Activated naive CD4-positive, alpha-beta T cell treated with anti-CD3 and anti-CD28 coated beads, Interleukin-2, amount 50 U/mL, for 24 hours (primary cell): ENCODE measurements around the gene POU2F1.
"Not testable (repeated sequence)": the region's sequence is repeated elsewhere in the genome, so short reads cannot be mapped to it uniquely, and the experiment has no call there.

Experiments
- H3K27ac Mint-ChIP-seq: one replicate; pipeline ENCODE4 v1.8.0; 2021; ENCODE audit warnings: mild to moderate bottlenecking, mixed read lengths
- H3K27me3 Mint-ChIP-seq: one replicate; pipeline ENCODE4 v1.8.0; 2021; ENCODE audit warnings: mixed read lengths
- H3K36me3 Mint-ChIP-seq: one replicate; pipeline ENCODE4 v1.8.0; 2021; ENCODE audit warnings: mixed read lengths
- H3K4me1 Mint-ChIP-seq: one replicate; pipeline ENCODE4 v1.8.0; 2021; ENCODE audit warnings: mixed read lengths
- H3K4me3 Mint-ChIP-seq: one replicate; pipeline ENCODE4 v1.8.0; 2021; ENCODE audit warnings: mild to moderate bottlenecking, mixed read lengths
- H3K9me3 Mint-ChIP-seq: one replicate; pipeline ENCODE4 v1.8.0; 2021; ENCODE audit warnings: mixed read lengths

The POU2F1 gene

GRCh38 chr1:167219646-167220536 is 795 bp upstream of the POU2F1 start:
- Mint-ChIP-seq H3K36me3 (no peaks in the 10 kb centered on the region), H3K27ac (peak overlapping the region; percentile 98), H3K4me1 (peaks cover 35% of the 10 kb centered on the region), H3K4me3 (peak overlapping the region; percentile 99), H3K27me3 (no peaks in the 10 kb centered on the region), H3K9me3 (no peaks in the 10 kb centered on the region)

GRCh38 chr1:167221126-167221737 is 546 bp downstream of the POU2F1 start:
- H3K4me1 Mint-ChIP-seq, result peaks cover 49% of the 10 kb centered on the region

GRCh38 chr1:167221738-167222610 is 1.3 kb downstream of the POU2F1 start:
- peaks cover 53% of the 10 kb centered on the region for H3K4me1 Mint-ChIP-seq
- H3K27me3 Mint-ChIP-seq, result no peaks in the 10 kb centered on the region

More at GRCh38 chr1:167221126-167221737, 546 bp downstream of the POU2F1 start:
- H3K4me3 Mint-ChIP-seq, result peak overlapping the region; percentile 99
- H3K27ac Mint-ChIP-seq, result peak overlapping the region; percentile 86
- H3K36me3 Mint-ChIP-seq, result no peaks in the 10 kb centered on the region
- H3K27me3 Mint-ChIP-seq, result no peaks in the 10 kb centered on the region
- no peaks in the 10 kb centered on the region for H3K9me3 Mint-ChIP-seq

GRCh38 chr1:167223144-167224103 is 2.7 kb downstream of the POU2F1 start:
- Mint-ChIP-seq H3K4me1 (peaks cover 61% of the 10 kb centered on the region), H3K27me3 (no peaks in the 10 kb centered on the region), H3K36me3 (no peaks in the 10 kb centered on the region), H3K4me3 (peak overlapping the region; percentile 92), H3K27ac (peak overlapping the region; percentile 99), H3K9me3 (no peaks in the 10 kb centered on the region)

More at GRCh38 chr1:167221738-167222610, 1.3 kb downstream of the POU2F1 start:
- Mint-ChIP-seq H3K36me3 (no peaks in the 10 kb centered on the region), H3K4me3 (peak overlapping the region; percentile 92), H3K27ac (peak overlapping the region; percentile 99), H3K9me3 (no peaks in the 10 kb centered on the region)

GRCh38 chr1:167224734-167225235 is 4.1 kb downstream of the POU2F1 start:
- H3K4me3 Mint-ChIP-seq, H3K9me3 Mint-ChIP-seq: not testable (repeated sequence)

GRCh38 chr1:167225920-167226319 is 5.2 kb downstream of the POU2F1 start:
- H3K4me3 Mint-ChIP-seq, result no peak overlapping the region
- H3K27me3 Mint-ChIP-seq, result no peaks in the 10 kb centered on the region
- no peaks in the 10 kb centered on the region for H3K9me3 Mint-ChIP-seq
- no peaks in the 10 kb centered on the region for H3K36me3 Mint-ChIP-seq
- H3K4me1 Mint-ChIP-seq, result peaks cover 74% of the 10 kb centered on the region
- no peak overlapping the region for H3K27ac Mint-ChIP-seq

More at GRCh38 chr1:167224734-167225235, 4.1 kb downstream of the POU2F1 start:
- not testable (repeated sequence) for H3K27ac Mint-ChIP-seq, H3K36me3 Mint-ChIP-seq, H3K27me3 Mint-ChIP-seq
- peaks cover 68% of the 10 kb centered on the region for H3K4me1 Mint-ChIP-seq

- H3K36me3 Mint-ChIP-seq, result no peaks in the 10 kb centered on the region
- H3K27ac Mint-ChIP-seq, result no peak overlapping the region
- no peak overlapping the region for H3K4me3 Mint-ChIP-seq
- H3K27me3 Mint-ChIP-seq, result no peaks in the 10 kb centered on the region
- H3K4me1 Mint-ChIP-seq, result peaks cover 74% of the 10 kb centered on the region
- no peaks in the 10 kb centered on the region for H3K9me3 Mint-ChIP-seq
Measured at GRCh38 chr1:167227934-167228378, 7.3 kb downstream of the POU2F1 start.

- Mint-ChIP-seq H3K27me3 (no peaks in the 10 kb centered on the region), H3K4me1 (peaks cover 72% of the 10 kb centered on the region), H3K4me3 (no peak overlapping the region), H3K9me3 (no peaks in the 10 kb centered on the region), H3K36me3 (no peaks in the 10 kb centered on the region), H3K27ac (no peak overlapping the region)
Measured at GRCh38 chr1:167229719-167230385, 9.2 kb downstream of the POU2F1 start.

- no peaks in the 10 kb centered on the region for H3K9me3 Mint-ChIP-seq
- no peaks in the 10 kb centered on the region for H3K36me3 Mint-ChIP-seq
- H3K4me3 Mint-ChIP-seq, result no peak overlapping the region
- no peak overlapping the region for H3K27ac Mint-ChIP-seq
- no peaks in the 10 kb centered on the region for H3K27me3 Mint-ChIP-seq
- peaks cover 72% of the 10 kb centered on the region for H3K4me1 Mint-ChIP-seq
Measured at GRCh38 chr1:167230437-167230836, 9.8 kb downstream of the POU2F1 start.

- Mint-ChIP-seq H3K4me1 (peaks cover 70% of the 10 kb centered on the region), H3K9me3 (no peaks in the 10 kb centered on the region), H3K27ac (no peak overlapping the region), H3K27me3 (no peaks in the 10 kb centered on the region), H3K4me3 (no peak overlapping the region), H3K36me3 (no peaks in the 10 kb centered on the region)
Measured at GRCh38 chr1:167231873-167232450, 11.3 kb downstream of the POU2F1 start.

- H3K27ac Mint-ChIP-seq, result no peak overlapping the region
- peaks cover 1% of the 10 kb centered on the region for H3K36me3 Mint-ChIP-seq
- H3K9me3 Mint-ChIP-seq, result no peaks in the 10 kb centered on the region
- H3K4me1 Mint-ChIP-seq, result peaks cover 73% of the 10 kb centered on the region
- no peaks in the 10 kb centered on the region for H3K27me3 Mint-ChIP-seq
- no peak overlapping the region for H3K4me3 Mint-ChIP-seq
Measured at GRCh38 chr1:167232801-167233200, 12.1 kb downstream of the POU2F1 start.

- Mint-ChIP-seq H3K27ac (no peak overlapping the region), H3K27me3 (no peaks in the 10 kb centered on the region), H3K36me3 (peaks cover 1% of the 10 kb centered on the region), H3K9me3 (no peaks in the 10 kb centered on the region), H3K4me1 (peaks cover 67% of the 10 kb centered on the region), H3K4me3 (no peak overlapping the region)
Measured at GRCh38 chr1:167233373-167233772, 12.7 kb downstream of the POU2F1 start.

- Mint-ChIP-seq H3K4me3 (no peak overlapping the region), H3K9me3 (no peaks in the 10 kb centered on the region), H3K27ac (no peak overlapping the region), H3K27me3 (no peaks in the 10 kb centered on the region), H3K36me3 (peaks cover 1% of the 10 kb centered on the region), H3K4me1 (peaks cover 49% of the 10 kb centered on the region)
Measured at GRCh38 chr1:167237000-167237399, 16.3 kb downstream of the POU2F1 start.

- no peaks in the 10 kb centered on the region for H3K27me3 Mint-ChIP-seq
- H3K4me3 Mint-ChIP-seq, result no peak overlapping the region
- peaks cover 9% of the 10 kb centered on the region for H3K36me3 Mint-ChIP-seq
- no peaks in the 10 kb centered on the region for H3K9me3 Mint-ChIP-seq
- H3K27ac Mint-ChIP-seq, result no peak overlapping the region
- peaks cover 54% of the 10 kb centered on the region for H3K4me1 Mint-ChIP-seq
Measured at GRCh38 chr1:167238713-167239112, 18.0 kb downstream of the POU2F1 start.
